ENCODE data around the gene RAPGEF5.

RAPGEF5 gene

DNA sequence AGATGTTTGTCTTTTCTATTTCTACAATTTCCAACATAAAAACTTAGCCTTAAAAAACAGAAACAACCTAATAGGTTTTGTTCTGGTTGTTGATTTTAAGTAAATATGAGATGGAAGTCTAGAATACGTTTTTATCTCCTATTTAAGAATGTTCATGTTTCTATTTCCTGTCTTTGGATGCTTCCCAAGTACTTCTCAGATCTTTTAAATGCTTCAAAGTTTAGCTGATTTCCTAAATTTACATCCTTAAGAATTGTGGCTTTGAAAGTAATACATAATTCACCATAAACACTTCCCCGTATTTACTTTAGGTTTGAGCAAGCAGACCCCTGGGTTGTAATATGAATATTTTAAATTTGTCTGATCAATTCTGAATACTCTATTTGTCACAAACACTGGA, 70.5 kb downstream of the RAPGEF5 start:
- Histone ChIP-seq H3K27me3 (ENCODE audit: insufficient read depth, poor library complexity, severe bottlenecking) (no peaks in the 10 kb centered on the region), H3K4me3 (replicated peaks; ENCODE audit: insufficient read depth, low read length) (no peak overlapping the region), H3K27ac (replicated peaks) (no peak overlapping the region)
- no peak for DNase-seq (ENCODE audit: low read depth in 1 of 2, low spot score in 1 of 2)
- TF ChIP-seq, protein P1, sequence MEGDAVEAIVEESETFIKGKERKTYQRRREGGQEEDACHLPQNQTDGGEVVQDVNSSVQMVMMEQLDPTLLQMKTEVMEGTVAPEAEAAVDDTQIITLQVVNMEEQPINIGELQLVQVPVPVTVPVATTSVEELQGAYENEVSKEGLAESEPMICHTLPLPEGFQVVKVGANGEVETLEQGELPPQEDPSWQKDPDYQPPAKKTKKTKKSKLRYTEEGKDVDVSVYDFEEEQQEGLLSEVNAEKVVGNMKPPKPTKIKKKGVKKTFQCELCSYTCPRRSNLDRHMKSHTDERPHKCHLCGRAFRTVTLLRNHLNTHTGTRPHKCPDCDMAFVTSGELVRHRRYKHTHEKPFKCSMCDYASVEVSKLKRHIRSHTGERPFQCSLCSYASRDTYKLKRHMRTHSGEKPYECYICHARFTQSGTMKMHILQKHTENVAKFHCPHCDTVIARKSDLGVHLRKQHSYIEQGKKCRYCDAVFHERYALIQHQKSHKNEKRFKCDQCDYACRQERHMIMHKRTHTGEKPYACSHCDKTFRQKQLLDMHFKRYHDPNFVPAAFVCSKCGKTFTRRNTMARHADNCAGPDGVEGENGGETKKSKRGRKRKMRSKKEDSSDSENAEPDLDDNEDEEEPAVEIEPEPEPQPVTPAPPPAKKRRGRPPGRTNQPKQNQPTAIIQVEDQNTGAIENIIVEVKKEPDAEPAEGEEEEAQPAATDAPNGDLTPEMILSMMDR (IDR thresholded peaks at IDR 0.05; ENCODE audit: insufficient read depth, low read length) = no peak
- no peak for TF ChIP-seq GABPA (IDR thresholded peaks at IDR 0.05; ENCODE audit: low read depth)
- TF ChIP-seq SPI1 (IDR thresholded peaks at IDR 0.05; ENCODE audit: borderline replicate concordance, low read depth) = no peak
- TF ChIP-seq, protein P2, sequence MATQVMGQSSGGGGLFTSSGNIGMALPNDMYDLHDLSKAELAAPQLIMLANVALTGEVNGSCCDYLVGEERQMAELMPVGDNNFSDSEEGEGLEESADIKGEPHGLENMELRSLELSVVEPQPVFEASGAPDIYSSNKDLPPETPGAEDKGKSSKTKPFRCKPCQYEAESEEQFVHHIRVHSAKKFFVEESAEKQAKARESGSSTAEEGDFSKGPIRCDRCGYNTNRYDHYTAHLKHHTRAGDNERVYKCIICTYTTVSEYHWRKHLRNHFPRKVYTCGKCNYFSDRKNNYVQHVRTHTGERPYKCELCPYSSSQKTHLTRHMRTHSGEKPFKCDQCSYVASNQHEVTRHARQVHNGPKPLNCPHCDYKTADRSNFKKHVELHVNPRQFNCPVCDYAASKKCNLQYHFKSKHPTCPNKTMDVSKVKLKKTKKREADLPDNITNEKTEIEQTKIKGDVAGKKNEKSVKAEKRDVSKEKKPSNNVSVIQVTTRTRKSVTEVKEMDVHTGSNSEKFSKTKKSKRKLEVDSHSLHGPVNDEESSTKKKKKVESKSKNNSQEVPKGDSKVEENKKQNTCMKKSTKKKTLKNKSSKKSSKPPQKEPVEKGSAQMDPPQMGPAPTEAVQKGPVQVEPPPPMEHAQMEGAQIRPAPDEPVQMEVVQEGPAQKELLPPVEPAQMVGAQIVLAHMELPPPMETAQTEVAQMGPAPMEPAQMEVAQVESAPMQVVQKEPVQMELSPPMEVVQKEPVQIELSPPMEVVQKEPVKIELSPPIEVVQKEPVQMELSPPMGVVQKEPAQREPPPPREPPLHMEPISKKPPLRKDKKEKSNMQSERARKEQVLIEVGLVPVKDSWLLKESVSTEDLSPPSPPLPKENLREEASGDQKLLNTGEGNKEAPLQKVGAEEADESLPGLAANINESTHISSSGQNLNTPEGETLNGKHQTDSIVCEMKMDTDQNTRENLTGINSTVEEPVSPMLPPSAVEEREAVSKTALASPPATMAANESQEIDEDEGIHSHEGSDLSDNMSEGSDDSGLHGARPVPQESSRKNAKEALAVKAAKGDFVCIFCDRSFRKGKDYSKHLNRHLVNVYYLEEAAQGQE (IDR thresholded peaks at IDR 0.05; ENCODE audit: insufficient replicate concordance, low read depth) = no peak
- no peak for TF ChIP-seq POLR2AphosphoS5 (IDR thresholded peaks at IDR 0.05; ENCODE audit: low read depth)

DNA sequence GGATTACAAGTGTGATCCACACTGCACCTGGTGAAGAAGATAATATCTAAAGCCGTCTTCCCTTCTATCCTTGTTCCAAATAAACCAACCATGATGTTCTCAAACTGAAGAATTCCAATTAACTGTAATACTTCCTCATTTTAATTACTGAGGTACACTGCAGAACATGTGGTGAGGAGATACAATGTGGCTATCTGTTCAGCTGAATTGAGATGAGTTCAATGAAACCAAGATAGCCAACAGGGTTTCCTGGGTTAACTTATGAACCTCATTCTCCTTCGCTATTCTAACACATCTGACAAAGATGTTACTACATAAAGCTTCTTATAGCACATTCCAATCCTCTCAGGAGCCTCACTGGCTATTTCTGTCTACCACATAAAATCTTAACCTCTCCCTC, 75.5 kb downstream of the RAPGEF5 start:
- H3K27me3 ChIP-seq (ENCODE audit: insufficient read depth, poor library complexity, severe bottlenecking) = no peaks in the 10 kb centered on the region
- no peak overlapping the region for H3K27ac ChIP-seq (replicated peaks)
- TF ChIP-seq, protein P1 (IDR thresholded peaks at IDR 0.05; ENCODE audit: insufficient read depth, low read length) = no peak
- TF ChIP-seq, protein P2 (IDR thresholded peaks at IDR 0.05; ENCODE audit: insufficient replicate concordance, low read depth) = no peak
- no peak for TF ChIP-seq POLR2AphosphoS5 (IDR thresholded peaks at IDR 0.05; ENCODE audit: low read depth)
- no peak for TF ChIP-seq GABPA (IDR thresholded peaks at IDR 0.05; ENCODE audit: low read depth)
- no peak for TF ChIP-seq SPI1 (IDR thresholded peaks at IDR 0.05; ENCODE audit: borderline replicate concordance, low read depth)
- no peak overlapping the region for H3K4me3 ChIP-seq (replicated peaks; ENCODE audit: insufficient read depth, low read length)
- no peak for DNase-seq (ENCODE audit: low read depth in 1 of 2, low spot score in 1 of 2)

- Histone ChIP-seq H3K27ac (replicated peaks) (no peak overlapping the region), H3K27me3 (ENCODE audit: insufficient read depth, poor library complexity, severe bottlenecking) (peaks cover 2% of the 10 kb centered on the region), H3K4me3 (replicated peaks; ENCODE audit: insufficient read depth, low read length) (no peak overlapping the region)
- TF ChIP-seq POLR2AphosphoS5 (IDR thresholded peaks at IDR 0.05; ENCODE audit: low read depth) (no peak), GABPA (IDR thresholded peaks at IDR 0.05; ENCODE audit: low read depth) (no peak), SPI1 (IDR thresholded peaks at IDR 0.05; ENCODE audit: borderline replicate concordance, low read depth) (no peak)
- TF ChIP-seq, protein P1 (IDR thresholded peaks at IDR 0.05; ENCODE audit: insufficient read depth, low read length) = no peak
- TF ChIP-seq, protein P2 (IDR thresholded peaks at IDR 0.05; ENCODE audit: insufficient replicate concordance, low read depth) = no peak
- DNase-seq (ENCODE audit: low read depth in 1 of 2, low spot score in 1 of 2) = no peak
Measured at GRCh38 chr7:22280031-22280430, 76.9 kb downstream of the RAPGEF5 start.

Data from HL-60 (cell line).